ENCODE measurements around the gene TMPRSS11E.
"Not testable (repeated sequence)": the region's sequence is repeated elsewhere in the genome, so short reads cannot be mapped to it uniquely, and the experiment has no call there.

GRCh38 chr4:68505452-68505851 lies 58.2 kb downstream of the TMPRSS11E start:
- TF ChIP-seq CTCF (conservative IDR thresholded peaks at IDR 0.05 in 1 of 2, IDR thresholded peaks at IDR 0.05 in 1 of 2; ENCODE audit: low read depth in 1 of 2, low read length in 2 of 2); EZH2 (IDR thresholded peaks at IDR 0.05; ENCODE audit: low read length, missing control alignments): not testable (repeated sequence)
